Mucosa of rectum (tissue), 2 donors: ENCODE results near the gene PERP.
"Not testable (repeated sequence)": the region's sequence is repeated elsewhere in the genome, so short reads cannot be mapped to it uniquely, and the experiment has no call there.

Source experiments
- H3K27ac ChIP-seq, 2 donors: one replicate each; pipeline ENCODE4 v1.7.0; 2013; ENCODE audit warnings: inconsistent platforms in 2 of 2, low read depth in 2 of 2, low read length in 2 of 2
- H3K27me3 ChIP-seq, 2 donors: one replicate each; pipeline ENCODE4 v1.7.0; 2013; ENCODE audit warnings: low read length in 2 of 2; ENCODE audit not compliant: control insufficient read depth in 2 of 2, insufficient read depth in 2 of 2
- H3K36me3 ChIP-seq, 2 donors: one replicate each; pipeline ENCODE4 v1.7.0; 2013; ENCODE audit warnings: low read length in 2 of 2; ENCODE audit not compliant: control insufficient read depth in 2 of 2, insufficient read depth in 2 of 2
- H3K4me1 ChIP-seq, 2 donors: one replicate each; pipeline ENCODE4 v1.7.0; 2013; ENCODE audit warnings: low read length in 2 of 2, mild to moderate bottlenecking in 1 of 2; ENCODE audit not compliant: control insufficient read depth in 2 of 2, insufficient read depth in 2 of 2
- H3K4me3 ChIP-seq, 2 donors: one replicate each; pipeline ENCODE4 v1.7.0; 2013; ENCODE audit warnings: low read length in 2 of 2
- H3K9ac ChIP-seq, 2 donors: one replicate each; pipeline ENCODE4 v1.7.0; 2013; ENCODE audit warnings: low read length in 2 of 2, low read depth in 1 of 2, mild to moderate bottlenecking in 1 of 2
- H3K9me3 ChIP-seq, 2 donors: one replicate each; pipeline ENCODE4 v1.7.0; 2013; ENCODE audit warnings: low read length in 2 of 2; ENCODE audit not compliant: control insufficient read depth in 2 of 2
- donor health status: healthy.
- donor health status: Normal muscosa, but diverticular disease.

PERP gene

DNA sequence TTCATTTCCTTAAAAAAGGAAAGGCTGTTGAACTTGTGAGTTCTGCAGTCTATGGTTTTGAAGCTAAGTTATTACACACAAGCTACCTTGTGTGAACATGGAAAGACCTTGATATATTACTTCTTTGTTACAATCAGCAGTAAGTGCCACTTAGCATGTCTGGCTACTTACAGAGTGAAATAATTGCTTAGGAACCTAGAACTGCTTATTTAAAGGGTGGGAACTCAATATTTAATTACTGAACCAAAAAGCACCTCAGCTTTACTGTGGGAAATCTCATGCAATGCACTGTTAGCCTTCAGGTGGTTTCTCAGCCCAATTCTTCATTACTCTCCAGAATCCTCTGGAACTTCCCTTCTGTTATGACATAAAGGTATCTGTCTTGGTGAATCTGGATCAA is 17.9 kb downstream of the PERP start:
- no peak overlapping the region for H3K27ac ChIP-seq
- peaks cover 0 to 10% of the 10 kb centered on the region in 2 donors for H3K36me3 ChIP-seq
- H3K9ac ChIP-seq: no peak overlapping the region
- no peaks in the 10 kb centered on the region for H3K9me3 ChIP-seq
- no peak overlapping the region for H3K4me3 ChIP-seq
- no peaks in the 10 kb centered on the region for H3K27me3 ChIP-seq
- peaks cover 0 to 6% of the 10 kb centered on the region in 2 donors for H3K4me1 ChIP-seq

DNA sequence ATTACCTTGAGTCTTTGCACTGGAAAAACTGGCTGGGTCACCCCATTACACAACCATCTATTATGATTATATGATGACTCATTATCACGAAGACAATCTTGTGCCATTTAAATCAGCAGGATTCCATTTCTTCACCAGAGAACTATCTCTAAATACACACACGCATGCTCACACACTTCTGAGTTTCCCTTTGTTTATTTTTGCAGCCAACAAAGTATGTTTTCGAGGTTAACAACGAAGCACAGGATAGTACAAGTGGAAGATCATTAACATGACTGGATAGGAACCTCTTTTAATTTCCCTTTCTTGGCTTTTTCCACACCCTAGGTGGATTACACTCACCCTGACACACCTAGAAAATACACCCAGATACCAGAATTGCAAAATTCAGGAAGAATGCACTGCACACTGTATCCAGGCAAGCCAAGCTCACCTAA is 18.9 kb downstream of the PERP start:
- Histone ChIP-seq H3K36me3 (peaks cover 0 to 9% of the 10 kb centered on the region in 2 donors), H3K9me3 (no peaks in the 10 kb centered on the region), H3K27me3 (no peaks in the 10 kb centered on the region), H3K4me3 (no peak overlapping the region), H3K4me1 (peaks cover 0 to 6% of the 10 kb centered on the region in 2 donors), H3K9ac (no peak overlapping the region), H3K27ac (no peak overlapping the region)

DNA sequence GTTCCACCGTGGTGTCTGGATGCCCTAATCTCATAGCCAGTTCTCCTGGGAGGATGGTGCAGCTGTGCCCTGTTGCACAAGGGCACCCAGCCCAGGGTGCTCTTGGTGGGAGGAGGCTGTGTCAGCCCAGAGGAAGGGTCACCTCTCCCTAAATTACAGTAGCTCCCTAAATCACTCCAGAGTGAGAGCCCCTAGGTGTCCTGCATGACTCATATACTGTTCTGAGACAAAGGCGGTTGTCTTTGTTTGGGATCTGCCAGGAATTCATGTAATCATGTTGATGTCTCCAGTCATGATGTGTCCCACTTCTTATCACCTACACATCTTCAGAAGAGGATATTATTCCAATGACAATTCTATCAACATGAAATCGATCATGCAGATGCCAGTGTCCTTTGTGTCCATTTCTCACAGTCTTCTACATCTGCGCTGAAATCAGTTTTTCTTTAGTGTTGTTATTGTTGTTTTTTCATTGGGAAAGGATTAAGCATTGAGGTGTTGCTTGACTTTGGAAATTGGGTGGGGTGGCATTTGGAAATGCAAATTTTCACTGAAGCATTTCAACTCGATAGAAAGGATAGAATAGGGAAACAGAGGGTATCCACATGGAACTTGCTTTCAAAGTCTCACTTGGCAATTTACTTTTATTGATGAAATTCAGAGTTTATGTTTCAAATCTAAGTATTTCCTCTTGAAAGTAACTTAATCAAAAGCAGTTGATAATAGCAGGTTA is 19.5 kb downstream of the PERP start:
- H3K9ac ChIP-seq: no peak overlapping the region
- no peak overlapping the region for H3K4me3 ChIP-seq
- no peak overlapping the region for H3K27ac ChIP-seq
- H3K9me3 ChIP-seq: no peaks in the 10 kb centered on the region
- no peaks in the 10 kb centered on the region for H3K27me3 ChIP-seq
- H3K4me1 ChIP-seq: peaks cover 0 to 6% of the 10 kb centered on the region in 2 donors
- peaks cover 0 to 3% of the 10 kb centered on the region in 2 donors for H3K36me3 ChIP-seq

DNA sequence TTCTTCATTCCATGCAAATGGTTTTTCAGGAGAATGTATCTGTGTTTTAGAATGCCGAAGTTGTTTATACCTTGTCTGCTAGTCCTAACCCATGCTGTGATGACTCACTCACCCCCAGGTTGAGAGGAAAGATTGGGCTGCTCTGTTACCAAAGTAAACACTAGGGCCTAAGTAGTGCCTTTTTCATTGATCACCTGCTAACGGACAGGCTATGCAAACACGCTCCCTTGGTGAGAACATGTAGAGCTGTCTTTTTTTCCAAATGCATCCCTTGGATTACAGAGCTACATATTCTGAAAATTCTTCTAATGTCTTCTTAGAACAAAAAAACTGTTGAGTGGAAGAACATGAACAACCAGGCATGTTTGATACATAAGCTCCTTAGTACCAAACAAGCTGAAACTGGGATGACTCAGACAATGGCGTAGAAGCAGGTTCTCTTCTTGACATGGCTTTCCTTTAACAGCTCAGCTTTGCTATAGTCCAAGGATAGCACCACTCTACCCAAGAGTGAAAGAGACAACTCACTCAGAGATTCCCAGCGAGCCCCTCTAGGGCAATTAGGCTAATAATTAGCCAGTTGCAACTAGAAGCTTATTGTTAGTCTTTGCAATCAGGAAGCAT is 20.5 kb downstream of the PERP start:
- Histone ChIP-seq H3K4me1 (peaks cover 0 to 6% of the 10 kb centered on the region in 2 donors), H3K27ac (no peak overlapping the region), H3K4me3 (no peak overlapping the region)

DNA sequence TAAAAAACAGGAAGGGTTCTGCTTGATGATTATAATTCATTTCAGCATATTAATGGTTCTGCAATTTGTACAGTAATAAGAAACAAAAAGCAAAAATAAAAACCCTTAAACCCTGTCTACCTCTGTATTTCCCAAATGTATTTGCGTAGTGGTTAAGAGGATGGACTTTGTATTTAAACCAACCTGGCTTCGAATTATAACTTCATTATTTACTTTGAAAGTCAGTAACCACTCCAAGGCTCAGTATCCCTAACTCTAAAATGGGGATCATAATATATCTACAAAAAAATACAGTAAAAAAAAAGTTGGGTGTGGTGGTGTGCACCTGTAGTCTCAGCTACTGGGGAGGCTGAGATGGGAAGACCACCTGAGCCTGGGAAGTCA is 21.4 kb downstream of the PERP start:
- Histone ChIP-seq H3K27me3 (no peaks in the 10 kb centered on the region), H3K4me1 (peaks cover 0 to 6% of the 10 kb centered on the region in 2 donors), H3K27ac (no peak overlapping the region), H3K36me3 (no peaks in the 10 kb centered on the region), H3K9ac (no peak overlapping the region), H3K9me3 (no peaks in the 10 kb centered on the region), H3K4me3 (no peak overlapping the region)

More for the DNA sequence above, 20.5 kb downstream of the PERP start:
- Histone ChIP-seq H3K9ac (no peak overlapping the region), H3K9me3 (no peaks in the 10 kb centered on the region), H3K36me3 (no peaks in the 10 kb centered on the region), H3K27me3 (no peaks in the 10 kb centered on the region)

DNA sequence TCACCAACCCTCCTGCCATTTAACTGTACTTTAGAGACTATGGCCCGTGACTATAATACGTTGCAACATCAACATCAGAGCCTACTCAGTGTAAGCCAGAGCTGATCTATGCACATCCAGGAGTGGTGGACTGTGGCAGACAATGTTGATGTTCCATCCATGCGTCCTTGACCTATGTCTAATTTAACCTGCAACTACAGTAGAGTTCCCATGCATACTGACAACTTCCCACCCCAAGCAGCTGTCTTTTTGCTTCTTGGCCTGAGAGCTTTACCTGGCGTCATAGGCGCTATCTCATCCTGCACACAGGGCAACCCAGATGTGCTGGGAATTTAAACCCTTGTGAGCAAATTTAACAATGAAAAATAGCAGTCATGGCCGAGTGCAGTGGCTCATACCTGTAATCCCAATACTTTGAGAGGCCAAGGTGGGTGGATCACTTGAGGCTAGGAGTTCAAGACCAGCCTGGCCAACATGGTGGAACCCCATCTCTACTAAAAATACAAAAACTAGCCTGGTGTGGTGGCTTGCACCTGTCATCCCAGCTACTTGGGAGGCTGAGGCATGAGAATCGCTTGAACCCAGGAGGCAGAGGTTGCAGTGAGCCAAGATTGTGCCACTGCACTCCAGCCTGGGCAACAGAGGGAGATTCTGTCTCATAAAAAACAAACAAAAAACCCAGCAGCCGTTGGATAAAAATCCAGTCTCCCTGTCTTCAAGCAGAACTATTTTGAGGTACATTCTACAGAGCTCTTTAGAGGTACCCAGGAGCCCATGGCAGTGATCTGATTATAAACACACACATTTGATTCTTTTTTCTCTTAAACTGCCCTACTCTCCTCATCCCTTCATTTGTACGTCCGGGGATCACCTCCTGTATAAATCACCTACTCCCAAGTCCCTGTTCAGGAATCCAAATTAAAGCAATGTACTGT is 22.0 kb downstream of the PERP start:
- H3K36me3 ChIP-seq: no peaks in the 10 kb centered on the region
- H3K4me3 ChIP-seq: no peak overlapping the region
- H3K4me1 ChIP-seq: peaks cover 0 to 6% of the 10 kb centered on the region in 2 donors
- no peaks in the 10 kb centered on the region for H3K27me3 ChIP-seq
- H3K9ac ChIP-seq: no peak overlapping the region
- H3K27ac ChIP-seq: no peak overlapping the region
- no peaks in the 10 kb centered on the region for H3K9me3 ChIP-seq

DNA sequence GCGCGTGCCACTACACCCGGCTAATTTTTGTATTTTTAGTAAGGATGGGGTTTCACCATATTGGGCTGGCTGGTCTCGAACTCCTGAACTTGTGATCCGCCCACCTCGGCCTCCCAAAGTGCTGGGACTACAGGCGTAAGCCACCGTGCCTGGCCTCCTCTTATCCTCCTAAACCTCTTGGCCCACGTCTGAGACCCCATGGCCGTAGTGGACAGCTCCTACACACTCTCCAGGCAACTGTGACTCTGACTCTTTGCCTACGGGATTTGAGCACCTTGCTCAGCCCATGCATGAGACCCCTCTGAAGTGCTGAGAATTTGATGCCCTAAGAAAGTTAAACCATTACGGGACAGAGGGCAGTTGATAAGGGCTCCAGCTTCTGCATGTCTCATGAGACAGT is 25.0 kb downstream of the PERP start:
- H3K27me3 ChIP-seq: no peaks in the 10 kb centered on the region
- H3K9me3 ChIP-seq: no peaks in the 10 kb centered on the region
- no peak overlapping the region for H3K9ac ChIP-seq
- no peak overlapping the region for H3K27ac ChIP-seq
- no peaks in the 10 kb centered on the region for H3K4me1 ChIP-seq
- no peak overlapping the region for H3K4me3 ChIP-seq
- H3K36me3 ChIP-seq: no peaks in the 10 kb centered on the region

DNA sequence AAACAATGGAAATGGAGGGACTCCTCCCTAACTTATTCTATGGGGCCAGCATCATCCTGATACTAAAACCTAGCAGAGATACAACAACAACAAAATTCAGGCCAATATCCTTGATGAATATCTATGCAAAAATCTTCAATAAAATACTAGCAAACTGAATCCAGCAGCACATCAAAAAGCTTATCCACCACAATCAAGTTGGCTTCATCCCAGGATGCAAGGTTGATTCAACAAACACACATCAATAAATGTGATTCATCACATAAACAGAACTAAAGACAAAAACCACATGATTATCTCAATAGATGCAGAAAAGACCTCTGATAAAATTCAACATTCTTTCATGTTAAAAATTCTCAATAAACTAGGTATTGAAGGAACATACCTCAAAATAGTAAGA is 27.7 kb downstream of the PERP start:
- H3K4me3 ChIP-seq, H3K36me3 ChIP-seq, H3K9me3 ChIP-seq, H3K4me1 ChIP-seq, H3K27me3 ChIP-seq, H3K9ac ChIP-seq, H3K27ac ChIP-seq: not testable (repeated sequence)

DNA sequence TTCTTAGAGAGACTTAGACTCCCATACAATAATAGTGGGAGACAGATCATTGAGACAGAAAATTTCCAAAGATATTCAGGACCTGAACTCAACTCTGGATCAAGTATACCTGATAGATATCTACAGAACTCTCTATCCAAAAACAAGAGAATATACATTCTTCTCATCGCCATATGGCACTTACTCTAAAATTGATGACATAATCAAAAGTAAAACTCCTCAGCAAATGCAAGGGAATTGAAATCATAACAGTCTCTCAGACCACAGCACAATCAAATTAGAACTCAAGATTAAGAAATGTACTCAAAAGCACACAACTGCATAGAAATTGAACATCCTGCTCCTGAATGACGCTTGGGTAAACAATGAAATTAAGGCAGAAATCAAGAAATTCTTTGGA is 28.7 kb downstream of the PERP start:
- H3K27me3 ChIP-seq: no peaks in the 10 kb centered on the region
- no peak overlapping the region for H3K9ac ChIP-seq
- no peaks in the 10 kb centered on the region for H3K36me3 ChIP-seq
- H3K9me3 ChIP-seq: no peaks in the 10 kb centered on the region
- no peak overlapping the region for H3K4me3 ChIP-seq
- no peaks in the 10 kb centered on the region for H3K4me1 ChIP-seq
- H3K27ac ChIP-seq: no peak overlapping the region

DNA sequence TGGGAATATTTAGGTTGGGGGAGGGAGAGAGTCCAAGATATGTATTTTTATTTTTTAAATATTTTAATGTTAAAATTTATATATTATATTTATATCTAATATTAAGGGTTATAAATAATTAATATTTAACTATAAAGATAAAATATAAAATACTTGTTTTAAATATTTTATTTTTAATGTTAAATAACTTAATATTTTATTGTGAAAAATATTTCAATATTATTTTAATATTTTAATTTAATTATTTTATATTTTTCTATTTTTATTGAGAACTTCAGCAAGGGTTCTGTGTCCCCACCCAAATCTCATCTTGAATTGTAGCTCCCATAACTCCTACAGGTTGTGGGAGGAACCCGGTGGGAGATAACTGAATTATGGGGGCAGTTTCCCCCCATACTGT is 34.0 kb downstream of the PERP start:
- Histone ChIP-seq H3K9ac (no peak overlapping the region), H3K4me3 (no peak overlapping the region), H3K27ac (no peak overlapping the region), H3K9me3 (no peaks in the 10 kb centered on the region), H3K27me3 (no peaks in the 10 kb centered on the region), H3K36me3 (no peaks in the 10 kb centered on the region), H3K4me1 (no peaks in the 10 kb centered on the region)
